Testis (tissue), 3 donors: Measurements from ENCODE around the gene OR52H1. TPM values are rescaled to one million over a fixed set of nuclear protein-coding genes. Genes with fewer than 3 reads are reported as not detected.

Experiments used
- DNase-seq: peaks from one replicate; pipeline ENCODE4 v3.0.0-alpha.2; 2019
- H3K27ac ChIP-seq, 2 donors: fragments of 200-600 bp; sonication (generic); one replicate each; pipeline ENCODE4 v1.5.1; 2019
- H3K27me3 ChIP-seq: fragments of 200-600 bp; sonication (generic); one replicate; pipeline ENCODE4 v1.5.1; 2019
- H3K36me3 ChIP-seq: fragments of 200-600 bp; sonication (generic); one replicate; pipeline ENCODE4 v1.5.1; 2017; ENCODE audit warnings: low read depth; ENCODE audit errors: missing control alignments
- H3K4me1 ChIP-seq: fragments of 200-600 bp; sonication (generic); one replicate; pipeline ENCODE4 v1.5.1; 2019
- H3K4me3 ChIP-seq, 2 donors: fragments of 200-600 bp; sonication (generic); one replicate each; pipeline ENCODE4 v1.5.1; 2017 to 2019
- H3K9me3 ChIP-seq: fragments of 200-600 bp; sonication (generic); one replicate; pipeline ENCODE4 v1.5.1; 2017
- CTCF ChIP-seq, 3 experiments: fragments of 450-650 bp in 2 of 3; fragments of 200-600 bp in 1 of 3; sonication (generic) in 1 of 3; IDR thresholded peaks; one replicate each; pipeline ENCODE4 v1.5.1; 2016 to 2019; ENCODE audit warnings: antibody characterized with exemption in 3 of 3, mild to moderate bottlenecking in 2 of 3, moderate library complexity in 1 of 3
- POLR2A ChIP-seq: fragments of 450-650 bp; IDR thresholded peaks from one replicate; pipeline ENCODE4 v1.6.1; 2017; ENCODE audit warnings: antibody characterized with exemption, mild to moderate bottlenecking, moderate library complexity
- WGBS, 2 donors: methylation state at CpG; one replicate each; pipeline ENCODE4 v1.1.5; 2018; 5-methylcytosine and 5-hydroxymethylcytosine counted together
- intact Hi-C: fragments of 100-400 bp; cut with DNase I; formaldehyde crosslinking; loops from one replicate; pipeline ENCODE4 v1.15.1; 2023; ENCODE audit warnings: low total_unique reads
- polyA plus RNA-seq: library from polyadenylated mRNA; stranded (reverse); fragments of 350-450 nt; fragmentation: Illumina TruSeq; extraction: RNeasy Lipid Tissue Mini Kit (QIAGEN cat#74804); gene quantifications from one replicate; pipeline ENCODE4 v1.2.3, GENCODE V29; 2014; ENCODE audit warnings: low read depth, low replicate concordance; ENCODE audit not compliant: insufficient read depth
- total RNA-seq, 2 donors: library from RNA; depleted of rRNA; stranded (reverse); fragments of >200 nt; gene quantifications; one replicate each; pipeline ENCODE4 v1.2.3, GENCODE V29; 2016

Gene OR52H1
- total and polyA plus RNA-seq, 3 donors from 2014 or later = 1.4 to 1.9 TPM; not detected in 1

- no peaks in the 10 kb centered on the region for H3K27me3 ChIP-seq
- TF ChIP-seq CTCF (IDR thresholded peaks at IDR 0.05) (no peak), POLR2A (no peak)
- DNase-seq = no peak
- no peak overlapping the region for H3K27ac ChIP-seq
- no peaks in the 10 kb centered on the region for H3K36me3 ChIP-seq
- H3K4me3 ChIP-seq = no peak overlapping the region
- no peaks in the 10 kb centered on the region for H3K4me1 ChIP-seq
- intact Hi-C loops = no loop called here
- 53 to 60% methylated on average over 3 of the region's 3 CpGs for WGBS, 2 donors
- H3K9me3 ChIP-seq = no peaks in the 10 kb centered on the region
Observed at GRCh38 chr11:5556596-5557188, 8.4 kb upstream of the OR52H1 start.

GRCh38 chr11:5553343-5553742 lies 5.0 kb upstream of the OR52H1 start:
- no peak overlapping the region for H3K4me3 ChIP-seq
- no peak for TF ChIP-seq POLR2A
- no peak for TF ChIP-seq CTCF (IDR thresholded peaks at IDR 0.05)
- H3K4me1 ChIP-seq = no peaks in the 10 kb centered on the region
- no peak overlapping the region for H3K27ac ChIP-seq
- no peaks in the 10 kb centered on the region for H3K36me3 ChIP-seq
- H3K27me3 ChIP-seq = no peaks in the 10 kb centered on the region
- intact Hi-C loops = no loop called here
- H3K9me3 ChIP-seq = no peaks in the 10 kb centered on the region
- no peak for DNase-seq

GRCh38 chr11:5550440-5551095 lies 2.2 kb upstream of the OR52H1 start:
- no peak for DNase-seq
- no peaks in the 10 kb centered on the region for H3K9me3 ChIP-seq
- intact Hi-C loops = no loop called here
- 88 to 91% methylated on average over 5 of the region's 5 CpGs for WGBS, 2 donors
- no peak overlapping the region for H3K4me3 ChIP-seq
- H3K4me1 ChIP-seq = no peaks in the 10 kb centered on the region
- no peaks in the 10 kb centered on the region for H3K36me3 ChIP-seq
- no peaks in the 10 kb centered on the region for H3K27me3 ChIP-seq
- TF ChIP-seq CTCF (IDR thresholded peaks at IDR 0.05) (no peak), POLR2A (no peak)
- H3K27ac ChIP-seq = no peak overlapping the region

- Histone ChIP-seq H3K27me3 (no peaks in the 10 kb centered on the region), H3K9me3 (no peaks in the 10 kb centered on the region), H3K27ac (no peak overlapping the region), H3K4me1 (no peaks in the 10 kb centered on the region), H3K36me3 (no peaks in the 10 kb centered on the region), H3K4me3 (no peak overlapping the region)
- 97 to 100% methylated on average over 1 of the region's 1 CpG for WGBS, 2 donors
- DNase-seq = no peak
- intact Hi-C loops = no loop called here
- TF ChIP-seq CTCF (IDR thresholded peaks at IDR 0.05) (no peak), POLR2A (no peak)
Observed at GRCh38 chr11:5547982-5548381, 358 bp downstream of the OR52H1 start.

GRCh38 chr11:5546457-5546856 lies 1.9 kb downstream of the OR52H1 start:
- TF ChIP-seq CTCF (IDR thresholded peaks at IDR 0.05) (no peak), POLR2A (no peak)
- DNase-seq = no peak
- Histone ChIP-seq H3K4me1 (no peaks in the 10 kb centered on the region), H3K9me3 (no peaks in the 10 kb centered on the region), H3K27ac (no peak overlapping the region), H3K36me3 (no peaks in the 10 kb centered on the region), H3K27me3 (no peaks in the 10 kb centered on the region), H3K4me3 (no peak overlapping the region)
- intact Hi-C loops = no loop called here
- 89 to 90% methylated on average over 3 of the region's 3 CpGs for WGBS, 2 donors
